ENCODE results near the gene GPA33.

DNA sequence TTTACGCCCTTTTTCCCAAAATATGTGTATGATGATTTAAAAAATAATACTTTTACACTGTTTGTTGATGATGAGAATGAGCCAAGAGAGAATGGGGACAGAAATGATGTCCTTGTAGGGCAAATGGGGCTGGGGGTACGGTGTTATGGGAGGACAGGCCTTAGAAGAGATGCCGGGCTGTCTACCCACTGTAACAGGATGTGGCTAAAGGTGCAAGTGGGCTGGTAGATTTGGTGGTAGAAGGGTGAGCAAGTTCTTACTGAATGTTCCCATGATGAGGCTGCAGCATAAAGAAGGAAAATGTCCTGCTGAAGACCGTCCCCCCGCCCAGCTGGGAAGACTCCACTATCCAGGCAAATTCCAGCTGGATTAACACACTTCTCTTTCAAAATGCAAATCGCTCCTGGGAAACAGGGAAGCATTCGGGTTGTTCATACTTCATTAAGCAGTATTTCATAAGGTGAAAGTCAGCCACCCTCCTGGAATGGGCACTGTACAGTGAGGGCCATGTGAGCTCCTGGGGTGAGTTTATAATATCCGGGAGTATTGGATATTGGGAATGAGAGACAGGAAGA is 14.0 kb downstream of the GPA33 start:
- TF ChIP-seq, protein P1, sequence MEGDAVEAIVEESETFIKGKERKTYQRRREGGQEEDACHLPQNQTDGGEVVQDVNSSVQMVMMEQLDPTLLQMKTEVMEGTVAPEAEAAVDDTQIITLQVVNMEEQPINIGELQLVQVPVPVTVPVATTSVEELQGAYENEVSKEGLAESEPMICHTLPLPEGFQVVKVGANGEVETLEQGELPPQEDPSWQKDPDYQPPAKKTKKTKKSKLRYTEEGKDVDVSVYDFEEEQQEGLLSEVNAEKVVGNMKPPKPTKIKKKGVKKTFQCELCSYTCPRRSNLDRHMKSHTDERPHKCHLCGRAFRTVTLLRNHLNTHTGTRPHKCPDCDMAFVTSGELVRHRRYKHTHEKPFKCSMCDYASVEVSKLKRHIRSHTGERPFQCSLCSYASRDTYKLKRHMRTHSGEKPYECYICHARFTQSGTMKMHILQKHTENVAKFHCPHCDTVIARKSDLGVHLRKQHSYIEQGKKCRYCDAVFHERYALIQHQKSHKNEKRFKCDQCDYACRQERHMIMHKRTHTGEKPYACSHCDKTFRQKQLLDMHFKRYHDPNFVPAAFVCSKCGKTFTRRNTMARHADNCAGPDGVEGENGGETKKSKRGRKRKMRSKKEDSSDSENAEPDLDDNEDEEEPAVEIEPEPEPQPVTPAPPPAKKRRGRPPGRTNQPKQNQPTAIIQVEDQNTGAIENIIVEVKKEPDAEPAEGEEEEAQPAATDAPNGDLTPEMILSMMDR (IDR thresholded peaks at IDR 0.05): no peak
- TF ChIP-seq POLR2A (IDR thresholded peaks at IDR 0.05): no peak
